Retinal pigment epithelial cell (primary cell): ENCODE results near the gene PTH2R.
A peak's percentile ranks its signal among the peaks of the same experiment; 100 is the strongest.

Experiments
- DNase-seq: peaks from one replicate; pipeline ENCODE4 v3.0.0-alpha.2; 2010; ENCODE audit warnings: low read depth
- H3K4me3 ChIP-seq: 2 replicates; pipeline ENCODE4 v1.5.1; 2011; ENCODE audit warnings: mild to moderate bottlenecking, low read length, control low read depth, moderate library complexity
- TF ChIP-seq, protein P1 (sequence below): conservative IDR thresholded peaks from 2 replicates; pipeline ENCODE4 v1.5.1; 2011; ENCODE audit warnings: low read depth, low read length, control low read depth, inconsistent platforms

Gene PTH2R

DNA sequence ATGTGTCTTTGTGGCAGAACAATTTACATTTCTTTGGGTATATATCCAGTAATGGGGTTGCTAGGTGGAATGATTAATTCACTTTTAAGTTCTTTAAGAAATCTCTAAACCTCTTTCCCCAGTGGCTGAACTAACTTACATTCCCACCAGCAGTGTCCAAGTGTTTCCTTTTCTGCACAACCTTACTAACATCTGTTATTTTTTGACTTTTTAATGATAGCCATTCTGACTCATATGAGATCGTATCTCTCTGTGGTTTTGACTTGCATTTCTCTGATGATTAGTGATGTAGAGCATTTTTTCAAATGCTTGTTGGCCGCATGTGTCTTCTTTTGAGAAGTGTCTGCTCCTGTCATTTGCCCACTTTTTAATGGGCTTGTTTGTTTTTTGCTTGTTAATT, 43.1 kb upstream of the PTH2R start:
- H3K4me3 ChIP-seq, result no peak overlapping the region
- TF ChIP-seq, protein P1, sequence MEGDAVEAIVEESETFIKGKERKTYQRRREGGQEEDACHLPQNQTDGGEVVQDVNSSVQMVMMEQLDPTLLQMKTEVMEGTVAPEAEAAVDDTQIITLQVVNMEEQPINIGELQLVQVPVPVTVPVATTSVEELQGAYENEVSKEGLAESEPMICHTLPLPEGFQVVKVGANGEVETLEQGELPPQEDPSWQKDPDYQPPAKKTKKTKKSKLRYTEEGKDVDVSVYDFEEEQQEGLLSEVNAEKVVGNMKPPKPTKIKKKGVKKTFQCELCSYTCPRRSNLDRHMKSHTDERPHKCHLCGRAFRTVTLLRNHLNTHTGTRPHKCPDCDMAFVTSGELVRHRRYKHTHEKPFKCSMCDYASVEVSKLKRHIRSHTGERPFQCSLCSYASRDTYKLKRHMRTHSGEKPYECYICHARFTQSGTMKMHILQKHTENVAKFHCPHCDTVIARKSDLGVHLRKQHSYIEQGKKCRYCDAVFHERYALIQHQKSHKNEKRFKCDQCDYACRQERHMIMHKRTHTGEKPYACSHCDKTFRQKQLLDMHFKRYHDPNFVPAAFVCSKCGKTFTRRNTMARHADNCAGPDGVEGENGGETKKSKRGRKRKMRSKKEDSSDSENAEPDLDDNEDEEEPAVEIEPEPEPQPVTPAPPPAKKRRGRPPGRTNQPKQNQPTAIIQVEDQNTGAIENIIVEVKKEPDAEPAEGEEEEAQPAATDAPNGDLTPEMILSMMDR, result no peak
- peak; percentile 19 for DNase-seq

DNA sequence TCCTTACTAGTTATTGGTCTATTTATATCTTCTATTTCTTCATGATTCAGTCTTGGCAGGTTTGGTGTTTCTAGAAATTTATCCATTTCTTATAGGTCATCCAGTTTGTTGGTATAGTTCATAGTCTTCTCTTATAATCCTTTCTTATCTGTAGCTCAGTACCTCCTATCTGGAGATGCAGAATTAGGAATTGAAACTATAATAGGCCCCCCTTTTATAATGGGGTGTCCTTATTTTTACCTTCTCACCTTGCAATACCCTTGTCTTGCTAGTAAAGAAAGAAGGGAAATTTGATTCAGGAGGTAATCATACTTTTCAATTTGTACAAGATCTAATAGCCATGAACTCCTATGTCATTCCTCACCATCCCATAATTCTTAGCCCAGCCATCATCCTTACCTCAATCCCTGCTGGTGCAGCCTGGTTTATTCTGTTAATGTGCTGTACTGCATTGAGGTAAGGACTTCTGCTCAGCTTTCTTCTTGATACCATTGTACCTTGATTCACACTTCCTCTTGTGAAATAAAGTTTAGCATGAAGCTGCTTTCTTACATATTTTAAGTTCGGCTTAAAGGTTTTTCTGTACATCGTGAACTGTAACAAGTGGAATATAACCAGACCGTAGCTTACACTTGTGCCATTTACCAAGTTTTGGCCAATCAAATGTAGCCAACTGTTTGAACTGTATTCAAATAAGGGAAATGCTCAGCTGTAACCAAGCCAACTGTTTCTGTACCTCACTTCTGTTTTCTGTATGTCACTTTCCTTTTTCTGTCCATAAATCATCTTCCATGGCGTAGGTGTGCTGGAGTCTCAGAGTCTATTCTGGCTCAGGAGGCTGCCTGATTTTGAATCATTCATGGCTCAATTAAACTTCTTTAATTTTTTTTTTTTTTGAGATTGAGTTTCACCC, 40.1 kb upstream of the PTH2R start:
- TF ChIP-seq, protein P1, result no peak
- no peak overlapping the region for H3K4me3 ChIP-seq
- DNase-seq, result no peak

DNA sequence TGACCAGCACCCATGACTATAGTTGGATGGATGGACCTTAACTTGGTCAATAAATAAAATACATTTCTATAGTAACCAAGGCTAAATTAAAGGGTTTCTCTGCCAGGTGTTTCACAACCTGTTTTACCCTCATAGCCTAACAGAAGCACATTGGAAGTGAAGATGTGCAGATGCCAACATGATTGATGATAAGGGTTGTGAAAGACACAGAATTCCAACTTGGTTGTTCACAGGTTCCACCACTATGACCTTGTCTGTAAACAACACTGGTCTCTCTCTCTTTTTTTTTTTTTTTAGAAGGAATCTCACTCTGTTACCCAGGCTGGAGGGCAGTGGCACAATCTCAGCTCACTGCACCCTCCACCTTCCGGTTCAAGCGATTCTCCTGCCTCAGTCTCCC, 37.5 kb upstream of the PTH2R start:
- TF ChIP-seq, protein P1, result no peak
- no peak for DNase-seq
- no peak overlapping the region for H3K4me3 ChIP-seq

DNA sequence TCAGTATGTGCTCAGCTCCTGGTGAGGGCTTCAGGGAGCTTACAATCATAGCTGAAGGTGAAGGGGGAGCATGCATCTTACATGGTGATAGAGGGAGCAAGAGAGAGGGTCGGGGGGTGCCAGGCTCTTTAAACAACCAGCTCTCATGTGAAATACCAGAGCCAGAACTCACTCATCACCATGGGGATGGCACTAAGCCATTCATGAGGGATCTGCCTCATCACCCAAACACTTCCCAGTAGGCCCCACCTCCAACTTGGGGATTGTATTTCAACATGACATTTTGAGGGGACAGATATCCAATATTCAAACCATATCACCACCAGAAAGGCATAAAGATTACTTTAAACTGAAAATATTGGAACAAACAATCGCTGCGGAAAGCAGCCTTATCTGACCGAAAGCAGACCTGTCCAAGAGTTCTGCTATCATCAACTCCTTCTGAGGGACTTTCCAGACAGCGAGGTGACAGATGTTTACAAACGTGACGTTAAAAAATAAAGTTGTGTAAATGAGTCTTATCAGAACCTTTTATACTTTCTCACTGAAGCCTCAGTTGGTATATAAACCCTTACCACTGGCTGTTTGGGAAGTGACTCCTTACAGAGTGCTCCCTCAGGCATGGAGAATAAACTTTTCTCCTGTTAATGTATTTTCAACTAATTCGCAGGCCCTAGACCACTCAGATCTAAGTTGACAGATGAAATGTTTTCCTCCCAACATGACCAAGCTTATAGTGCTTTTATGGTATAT, 35.5 kb upstream of the PTH2R start:
- no peak for DNase-seq
- TF ChIP-seq, protein P1, result no peak

DNA sequence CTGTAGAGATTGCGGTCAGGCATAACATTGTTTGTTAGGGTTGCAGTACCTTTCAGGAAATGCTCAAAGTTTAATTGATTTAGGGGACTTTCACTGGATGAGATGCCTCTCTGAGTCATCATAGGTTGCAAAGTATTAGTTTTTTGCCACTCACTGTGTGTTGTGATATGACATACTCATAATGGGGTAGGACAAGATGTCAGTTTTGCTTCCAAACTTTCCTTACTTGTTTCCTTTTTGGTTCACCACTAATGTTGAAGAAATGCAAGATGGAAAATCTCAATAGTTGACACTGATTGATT, 35.0 kb upstream of the PTH2R start:
- no peak overlapping the region for H3K4me3 ChIP-seq
- TF ChIP-seq, protein P1, result no peak
- DNase-seq, result no peak

More for the DNA sequence above, 35.5 kb upstream of the PTH2R start:
- H3K4me3 ChIP-seq, result no peak overlapping the region

DNA sequence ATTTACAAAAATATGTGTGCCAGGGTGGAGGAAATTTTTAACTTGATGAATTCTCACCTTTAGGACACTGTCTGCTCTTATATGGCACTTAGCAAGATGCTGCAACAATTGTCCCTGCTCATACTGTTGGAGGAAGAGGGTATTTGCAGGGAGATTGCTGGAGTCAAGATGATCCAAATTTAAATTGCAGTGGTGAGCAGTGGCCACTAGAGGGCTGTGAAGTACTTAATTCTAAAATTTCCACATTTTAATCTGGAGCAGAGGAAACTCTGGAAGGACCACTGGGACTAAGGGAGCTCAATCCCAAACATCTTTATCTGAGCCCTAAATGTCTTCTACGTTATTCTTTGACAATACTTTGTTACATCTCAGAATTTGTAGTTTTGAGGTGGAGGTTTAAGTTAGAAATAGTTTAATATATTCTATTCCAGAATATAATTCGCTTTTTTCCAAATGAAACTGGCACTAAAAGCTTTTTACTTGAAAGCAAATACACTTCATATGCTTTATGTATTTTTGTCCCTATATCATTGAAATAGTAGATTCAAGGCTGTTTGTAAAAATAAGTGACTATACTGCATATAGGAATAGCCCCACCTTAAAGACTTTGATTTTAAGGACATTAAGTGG, 33.0 kb upstream of the PTH2R start:
- DNase-seq, result peak; percentile 11
- TF ChIP-seq, protein P1, result peak; percentile 81
- no peak overlapping the region for H3K4me3 ChIP-seq
